ENCODE measurements around the gene KPNB1.

Gene KPNB1

GRCh38 chr17:47728214-47728877 is 78.6 kb downstream of the KPNB1 start:
- no peak for DNase-seq (ENCODE audit: low read depth in 2 of 2)

- DNase-seq (ENCODE audit: low read depth in 2 of 2) = no peak
These were observed 79.8 kb downstream of the KPNB1 start for GRCh38 chr17:47729476-47729875.

GRCh38 chr17:47730681-47731080 is 81.0 kb downstream of the KPNB1 start:
- DNase-seq (ENCODE audit: low read depth in 2 of 2) = no peak

GRCh38 chr17:47731396-47731795 is 81.7 kb downstream of the KPNB1 start:
- no peak for DNase-seq (ENCODE audit: low read depth in 2 of 2)

- no peak for DNase-seq (ENCODE audit: low read depth in 2 of 2)
These were observed 82.8 kb downstream of the KPNB1 start for GRCh38 chr17:47732399-47733046.

GRCh38 chr17:47733047-47733673 is 83.4 kb downstream of the KPNB1 start, which contains the start of gene TBX21:
TSS of gene TBX21 (plus strand) at chr17:47733236. CDS start at chr17:47733455, 219 bp downstream.
- DNase-seq (ENCODE audit: low read depth in 2 of 2) = peak; percentile 89 to 90

- DNase-seq (ENCODE audit: low read depth in 2 of 2) = no peak
These were observed 84.1 kb downstream of the KPNB1 start for GRCh38 chr17:47733674-47734410.

GRCh38 chr17:47735139-47735464 is 85.4 kb downstream of the KPNB1 start:
- DNase-seq (ENCODE audit: low read depth in 2 of 2) = no peak

All from stimulated activated CD4-positive, alpha-beta T cell treated with anti-CD3 and anti-CD28 coated beads, Interleukin-4, amount 100 ng/mL, for 48 hours (primary cell).